ENCODE measurements around the gene RUNX3. TPM values are rescaled to one million over a fixed set of nuclear protein-coding genes. Genes with fewer than 3 reads are reported as not detected.

Gene RUNX3
- polyA plus RNA-seq, 3 donors = 4.4 to 27.9 (median 6.7) TPM

- no peak overlapping the region for H3K4me2 ChIP-seq (replicated peaks; ENCODE audit: extremely low read depth, low read length, poor library complexity, severe bottlenecking)
- H3K4me1 Mint-ChIP-seq = peaks cover 31% of the 10 kb centered on the region
- H2AFZ ChIP-seq (ENCODE audit: insufficient read depth, low read depth, low read length, poor library complexity, severe bottlenecking) = no peak overlapping the region
- H3K27ac ChIP-seq (ENCODE audit: low read depth in 1 of 2, low read length in 2 of 2) = no peak overlapping the region
- H3K9me3 ChIP-seq (replicated peaks in 1 of 2; ENCODE audit: control insufficient read depth in 1 of 2, insufficient read depth in 1 of 2, low read length in 2 of 2) = no peaks in the 10 kb centered on the region
- no peak for DNase-seq
- no peaks in the 10 kb centered on the region for H3K36me3 ChIP-seq (replicated peaks in 1 of 2; ENCODE audit: control insufficient read depth in 1 of 2, insufficient read depth in 2 of 2, low read length in 2 of 2)
- H3K27me3 Mint-ChIP-seq (ENCODE audit: low read depth in 3 of 3) = peaks cover 2 to 7% (median 5%) of the 10 kb centered on the region in 3 donors
- H3K4me3 Mint-ChIP-seq = no peak overlapping the region
- no peaks in the 10 kb centered on the region for H4K20me1 ChIP-seq (ENCODE audit: insufficient read depth, low read length)
- no peak for TF ChIP-seq CTCF (IDR thresholded peaks at IDR 0.05)
- H3K9me3 Mint-ChIP-seq = no peaks in the 10 kb centered on the region
- no peaks in the 10 kb centered on the region for H3K79me2 ChIP-seq (ENCODE audit: insufficient read depth, low read length)
- intact Hi-C loops (cut with micrococcal nuclease) = no loop called here
- no peaks in the 10 kb centered on the region for H3K27me3 ChIP-seq (ENCODE audit: control insufficient read depth in 2 of 2, insufficient read depth in 2 of 2, low read length in 2 of 2)
- 98% methylated on average over 4 of the region's 6 CpGs for WGBS (ENCODE audit: insufficient coverage)
- peaks cover 0 to 4% of the 10 kb centered on the region in 2 donors for H3K36me3 Mint-ChIP-seq
- no peak overlapping the region for H3K27ac Mint-ChIP-seq
- H3K4me3 ChIP-seq (replicated peaks in 1 of 3; ENCODE audit: low read depth in 2 of 3, low read length in 3 of 3) = no peak overlapping the region
- peaks cover 21 to 24% of the 10 kb centered on the region in 2 donors for H3K4me1 ChIP-seq (ENCODE audit: control insufficient read depth in 1 of 2, insufficient read depth in 2 of 2, low read length in 2 of 2)
- H3K9ac ChIP-seq (ENCODE audit: insufficient read depth, low read length, poor library complexity, severe bottlenecking) = no peak overlapping the region
These were observed 21.3 kb upstream of the RUNX3 start for GRCh38 chr1:24951337-24951736.

GRCh38 chr1:24949331-24949881 lies 19.3 kb upstream of the RUNX3 start:
- Histone ChIP-seq H3K27me3 (ENCODE audit: control insufficient read depth in 2 of 2, insufficient read depth in 2 of 2, low read length in 2 of 2) (no peaks in the 10 kb centered on the region), H3K4me1 (ENCODE audit: control insufficient read depth in 1 of 2, insufficient read depth in 2 of 2, low read length in 2 of 2) (peaks cover 2 to 4% of the 10 kb centered on the region in 2 donors), H3K9ac (ENCODE audit: insufficient read depth, low read length, poor library complexity, severe bottlenecking) (no peak overlapping the region), H4K20me1 (ENCODE audit: insufficient read depth, low read length) (no peaks in the 10 kb centered on the region), H3K4me2 (replicated peaks; ENCODE audit: extremely low read depth, low read length, poor library complexity, severe bottlenecking) (no peak overlapping the region), H3K4me3 (replicated peaks in 1 of 3; ENCODE audit: low read depth in 2 of 3, low read length in 3 of 3) (no peak overlapping the region), H3K36me3 (replicated peaks in 1 of 2; ENCODE audit: control insufficient read depth in 1 of 2, insufficient read depth in 2 of 2, low read length in 2 of 2) (no peaks in the 10 kb centered on the region), H3K27ac (ENCODE audit: low read depth in 1 of 2, low read length in 2 of 2) (no peak overlapping the region), H3K9me3 (replicated peaks in 1 of 2; ENCODE audit: control insufficient read depth in 1 of 2, insufficient read depth in 1 of 2, low read length in 2 of 2) (no peaks in the 10 kb centered on the region), H2AFZ (ENCODE audit: insufficient read depth, low read depth, low read length, poor library complexity, severe bottlenecking) (no peak overlapping the region), H3K79me2 (ENCODE audit: insufficient read depth, low read length) (no peaks in the 10 kb centered on the region)
- H3K4me1 Mint-ChIP-seq = peaks cover 12% of the 10 kb centered on the region
- H3K27ac Mint-ChIP-seq = no peak overlapping the region
- 99% methylated on average over 9 of the region's 12 CpGs for WGBS (ENCODE audit: insufficient coverage)
- no peaks in the 10 kb centered on the region for H3K36me3 Mint-ChIP-seq
- TF ChIP-seq CTCF (IDR thresholded peaks at IDR 0.05) = no peak
- DNase-seq = no peak
- H3K27me3 Mint-ChIP-seq (ENCODE audit: low read depth in 3 of 3) = peaks cover 5 to 7% (median 7%) of the 10 kb centered on the region in 3 donors
- no peak overlapping the region for H3K4me3 Mint-ChIP-seq
- intact Hi-C loops (cut with micrococcal nuclease) = no loop called here
- no peaks in the 10 kb centered on the region for H3K9me3 Mint-ChIP-seq
